Measurements from ENCODE around the gene TMF1. TPM values are rescaled to one million over a fixed set of nuclear protein-coding genes. Genes with fewer than 3 reads are reported as not detected.

The TMF1 gene
- polyA plus RNA-seq, 1 donor: 59.0 TPM

- DNase-seq: no peak
Measured at GRCh38 chr3:68977486-68978167, 74.5 kb downstream of the TMF1 start.

DNA sequence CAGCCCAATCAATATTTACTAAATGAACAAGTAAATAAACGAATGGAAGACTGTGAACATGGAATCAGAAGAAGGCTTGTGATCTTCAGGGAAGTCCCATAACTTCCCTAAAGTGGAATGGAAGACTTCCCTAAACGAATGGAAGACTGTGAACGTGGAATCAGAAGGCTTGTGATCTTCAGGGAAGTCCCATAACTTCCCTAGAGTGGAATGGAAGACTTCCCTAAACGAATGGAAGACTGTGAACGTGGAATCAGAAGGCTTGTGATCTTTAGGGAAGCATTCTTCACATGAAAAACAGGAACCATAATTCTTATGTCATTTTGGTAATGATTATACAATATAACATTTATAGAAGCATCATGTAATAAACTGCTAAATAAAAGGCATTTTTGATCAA lies 77.4 kb downstream of the TMF1 start:
- no peak for DNase-seq

DNA sequence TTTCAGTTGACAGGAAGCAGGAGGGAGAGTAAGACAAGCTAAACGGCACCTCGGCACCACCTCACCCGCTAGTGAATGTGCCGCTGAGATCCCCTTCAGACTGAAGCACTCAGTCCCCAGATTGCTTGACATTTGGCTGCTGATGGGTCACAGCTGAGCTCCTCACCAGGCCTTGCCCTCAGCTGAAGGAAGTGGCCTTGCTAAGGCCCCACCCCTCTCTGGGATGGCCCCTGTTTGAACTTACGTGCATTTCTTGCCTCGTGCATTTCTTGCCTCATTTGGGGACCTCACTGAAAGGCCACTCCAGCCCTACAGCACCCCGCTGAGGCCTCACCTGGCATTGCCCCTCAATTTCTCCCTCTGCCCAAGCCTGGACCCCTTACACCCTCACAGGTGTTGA lies 78.5 kb downstream of the TMF1 start:
- no peak for DNase-seq

DNA sequence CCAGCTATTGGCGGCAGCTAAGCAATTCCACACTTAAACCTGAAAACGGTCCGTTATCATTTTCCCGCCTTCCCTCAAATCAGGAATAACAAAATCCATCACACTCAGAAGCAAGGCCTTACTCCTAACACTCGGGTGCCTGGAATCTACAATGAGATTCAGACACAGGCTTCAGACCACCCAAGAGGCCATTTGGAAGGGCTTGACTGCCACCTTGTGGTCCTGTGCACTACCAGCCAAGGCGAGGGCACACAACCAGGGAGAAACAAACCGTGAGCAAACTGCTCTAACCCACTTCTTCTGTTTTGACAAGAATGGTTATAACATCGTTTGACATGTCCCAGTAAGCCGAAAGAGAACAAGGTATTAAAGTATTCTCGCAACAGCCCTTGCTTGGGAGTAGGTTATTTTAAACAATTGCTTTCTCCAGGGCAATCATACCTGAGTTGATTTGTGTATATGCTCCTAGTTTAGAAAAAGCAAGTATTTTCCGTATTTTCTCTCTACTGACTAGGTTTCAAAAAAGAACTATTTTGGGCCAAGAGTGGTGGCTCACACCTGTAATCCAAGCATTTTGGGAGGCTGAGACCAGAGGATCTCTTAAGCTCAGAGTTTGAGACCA lies 79.7 kb downstream of the TMF1 start:
- peak; percentile 67 for DNase-seq

Other genes starting within 250 kb of the TMF1 start
- 1.5 TPM for gene TAFA4, start 119.8 kb downstream of the TMF1 start, polyA plus RNA-seq (ENCODE audit: insufficient read length)
- gene EOGT, start 38.6 kb downstream of the TMF1 start, polyA plus RNA-seq (ENCODE audit: insufficient read length): 17.8 TPM
- gene UBA3, start 28.0 kb upstream of the TMF1 start, polyA plus RNA-seq (ENCODE audit: insufficient read length): 87.6 TPM
- gene ARL6IP5, start 32.6 kb upstream of the TMF1 start, polyA plus RNA-seq (ENCODE audit: insufficient read length): 110 TPM
- 0.05 TPM for gene LMOD3, start 70.3 kb upstream of the TMF1 start, polyA plus RNA-seq (ENCODE audit: insufficient read length)